Dedifferentiated amniotic fluid mesenchymal stem cell (primary cell): ENCODE data around the gene CAMKMT.

ENCODE experiments used
- DNase-seq: peaks from one replicate; pipeline ENCODE4 v3.0.0-alpha.2; 2016; ENCODE audit errors: extremely low spot score

CAMKMT gene

DNA sequence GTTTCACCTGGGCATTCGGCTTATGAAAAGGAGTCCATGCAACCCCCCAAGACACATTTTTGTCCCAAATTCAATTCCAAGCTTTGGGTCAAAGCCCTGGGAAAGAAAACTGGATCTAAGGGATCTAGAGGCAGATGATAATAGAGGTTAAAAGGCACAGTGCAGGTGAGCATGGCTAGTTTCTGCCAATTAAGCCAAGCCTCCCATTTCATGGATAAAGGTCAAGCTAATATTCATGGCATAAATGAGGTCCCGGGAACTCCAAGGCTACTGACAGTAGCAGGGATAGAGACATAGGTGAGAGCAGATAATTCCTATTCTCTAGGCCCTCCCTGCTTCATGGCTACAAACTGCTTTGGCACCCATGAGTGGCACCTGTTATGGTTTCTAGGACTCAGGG lies 83.1 kb downstream of the CAMKMT start:
- no peak for DNase-seq

DNA sequence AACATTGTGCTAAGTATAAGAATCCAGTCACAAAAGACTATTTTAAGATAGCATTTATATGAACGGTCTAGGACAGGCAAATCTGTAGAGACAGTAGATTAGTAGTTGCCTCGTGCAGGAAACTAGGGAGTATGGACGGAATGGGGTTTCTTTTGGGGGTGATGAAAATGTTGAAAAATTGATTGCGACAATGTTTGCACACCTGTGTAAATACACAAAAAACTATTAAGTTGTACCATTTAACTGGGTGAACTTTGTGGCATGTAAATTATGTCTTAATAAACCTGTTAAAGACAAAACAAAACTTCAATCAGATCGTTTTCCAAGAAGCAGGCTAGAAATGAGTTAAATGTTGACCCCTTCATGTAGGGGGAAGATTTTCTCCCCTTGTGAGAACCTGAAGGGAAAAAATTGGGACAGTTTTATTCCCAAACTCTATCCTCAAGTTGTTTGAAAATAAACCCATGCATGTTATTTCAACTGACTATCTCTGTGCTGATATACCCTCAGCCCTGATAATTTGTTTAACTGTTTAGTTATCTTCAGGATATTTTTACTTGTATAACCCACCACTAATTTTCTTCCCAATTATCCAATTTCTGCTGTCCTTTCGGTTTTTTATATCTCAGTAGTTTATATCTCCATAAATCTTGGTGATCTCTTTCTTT lies 87.2 kb downstream of the CAMKMT start:
- no peak for DNase-seq

DNA sequence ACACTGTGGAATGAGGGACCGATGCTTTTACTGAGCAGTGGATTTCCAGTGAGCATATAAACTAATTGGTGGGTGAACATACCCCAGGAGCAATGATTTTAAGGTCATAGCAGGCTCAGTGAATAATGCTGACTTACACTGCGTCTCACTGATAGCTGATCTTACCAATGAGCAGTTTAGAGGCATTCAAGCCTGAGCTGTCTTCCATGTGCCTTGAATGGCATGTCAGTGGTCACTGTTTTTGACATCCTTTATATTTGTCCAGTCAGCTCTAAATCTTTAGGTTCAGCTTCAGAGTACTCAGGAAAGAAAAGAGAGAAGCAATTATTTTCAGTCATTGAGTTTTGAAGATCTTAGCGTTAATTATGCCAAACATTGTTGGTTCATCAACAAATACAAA lies 88.3 kb downstream of the CAMKMT start:
- DNase-seq, result no peak

DNA sequence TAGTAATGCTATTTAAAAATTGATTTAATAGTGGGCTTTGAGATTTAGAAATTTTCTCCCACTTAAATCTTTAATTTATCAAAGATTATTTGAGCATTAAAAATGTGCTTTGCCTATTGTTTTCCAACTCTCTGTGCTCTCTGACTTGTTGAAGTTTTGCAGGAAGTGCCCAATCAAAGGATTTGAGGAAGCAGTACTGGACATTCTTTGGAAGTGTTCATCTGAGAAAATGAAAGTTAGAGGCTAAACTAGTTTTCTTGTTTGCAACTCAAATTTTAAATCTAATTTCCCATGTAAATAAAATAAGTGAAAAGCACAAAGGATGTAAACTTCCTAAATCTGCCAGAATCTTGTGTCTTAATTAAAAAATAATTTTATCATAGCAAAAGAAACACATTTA lies 89.1 kb downstream of the CAMKMT start:
- no peak for DNase-seq

DNA sequence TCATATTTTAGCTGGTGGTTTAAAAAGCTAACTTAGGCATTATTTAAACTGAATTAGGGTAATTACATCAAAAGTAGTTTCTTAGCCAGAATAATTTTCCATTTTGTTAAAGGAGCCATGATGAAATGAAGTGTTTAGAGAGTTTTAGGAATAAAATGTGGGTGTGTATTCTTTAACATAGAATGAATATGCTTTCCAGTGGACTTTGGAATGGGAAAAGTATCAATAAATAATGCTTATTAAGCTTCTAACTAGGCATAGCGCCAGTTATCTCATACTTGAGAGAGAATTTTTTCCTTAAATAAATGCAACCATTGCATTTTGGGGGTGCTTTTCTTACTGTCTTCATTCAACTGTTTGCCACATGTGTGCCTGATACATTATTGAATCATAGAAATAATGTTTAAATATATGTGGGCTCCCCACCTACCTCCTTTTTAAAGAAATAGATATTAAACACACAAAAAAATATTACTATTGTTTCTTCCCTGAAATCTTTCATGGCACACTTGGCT lies 90.4 kb downstream of the CAMKMT start:
- no peak for DNase-seq

DNA sequence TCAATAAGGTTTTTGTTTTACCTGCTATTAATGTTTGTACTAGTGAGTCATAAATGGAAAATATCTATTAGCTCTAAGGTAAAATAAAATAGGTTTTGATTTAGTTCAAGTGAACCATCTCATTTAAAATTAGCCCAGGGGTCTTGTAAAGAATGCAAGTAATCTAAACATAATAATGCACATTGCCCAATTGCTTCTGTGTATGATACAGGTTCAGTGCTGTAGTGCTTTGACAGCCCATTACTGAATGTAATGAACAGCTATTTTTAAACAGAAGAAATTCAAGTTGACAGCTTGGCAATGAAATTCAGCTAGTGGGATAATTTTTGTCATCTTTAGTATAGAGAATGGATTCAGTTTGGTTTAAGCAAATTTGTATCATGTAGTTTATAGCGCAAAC lies 91.5 kb downstream of the CAMKMT start:
- DNase-seq, result no peak

DNA sequence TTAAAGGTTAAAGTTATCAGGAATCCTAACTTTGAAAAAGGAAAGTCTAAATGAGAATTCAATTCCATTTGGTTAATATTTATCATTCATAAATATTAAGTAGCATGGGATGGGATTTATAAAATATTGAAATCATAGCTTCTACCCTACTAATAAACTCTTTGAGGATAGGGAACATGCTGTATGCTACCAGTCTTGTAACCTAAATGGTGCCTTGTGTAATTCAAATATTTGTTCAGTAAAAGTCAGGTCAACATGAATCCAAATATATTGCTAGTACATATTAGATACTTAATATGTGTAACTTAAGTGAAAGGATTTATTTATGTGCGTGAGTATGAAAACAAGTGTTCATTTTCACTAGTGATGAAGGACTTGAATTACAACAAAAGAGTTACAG lies 94.1 kb downstream of the CAMKMT start:
- no peak for DNase-seq

DNA sequence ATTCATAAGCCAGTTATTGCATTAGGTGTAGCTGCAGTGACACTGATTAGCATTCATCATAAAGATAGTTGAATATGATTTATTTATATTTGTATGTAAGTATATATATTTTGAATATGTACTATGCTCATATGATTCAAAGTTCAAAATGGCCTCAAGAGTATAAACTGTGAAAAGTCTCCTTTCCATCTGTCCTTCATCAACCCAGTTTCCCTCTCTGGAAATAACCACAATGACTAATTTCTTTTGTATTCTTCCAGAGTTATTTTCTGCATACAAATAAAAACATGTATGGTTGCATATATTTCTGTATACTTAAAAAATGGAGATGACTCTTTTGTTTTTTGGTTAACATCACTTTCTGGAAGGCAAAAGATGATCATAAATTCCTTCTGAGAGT lies 95.2 kb downstream of the CAMKMT start:
- no peak for DNase-seq

DNA sequence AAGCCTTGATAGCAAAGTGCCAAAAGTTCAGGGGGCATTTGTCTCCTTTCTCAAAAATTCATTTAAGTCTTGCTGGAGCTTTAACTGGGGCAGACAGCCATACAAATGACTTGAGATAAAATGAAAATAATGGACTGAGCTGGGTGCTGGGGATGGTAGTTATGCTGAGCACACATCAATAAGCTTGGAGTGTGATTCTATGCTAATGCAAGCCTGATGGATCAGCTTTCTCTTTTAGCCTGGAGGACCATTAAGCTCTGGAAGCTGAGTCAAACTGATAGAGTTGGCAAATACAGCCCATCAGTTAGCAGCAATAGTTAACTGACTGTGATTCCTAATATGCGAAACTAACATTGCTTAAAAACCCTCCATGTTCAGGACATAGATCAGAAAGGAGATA lies 98.0 kb downstream of the CAMKMT start:
- DNase-seq, result no peak

DNA sequence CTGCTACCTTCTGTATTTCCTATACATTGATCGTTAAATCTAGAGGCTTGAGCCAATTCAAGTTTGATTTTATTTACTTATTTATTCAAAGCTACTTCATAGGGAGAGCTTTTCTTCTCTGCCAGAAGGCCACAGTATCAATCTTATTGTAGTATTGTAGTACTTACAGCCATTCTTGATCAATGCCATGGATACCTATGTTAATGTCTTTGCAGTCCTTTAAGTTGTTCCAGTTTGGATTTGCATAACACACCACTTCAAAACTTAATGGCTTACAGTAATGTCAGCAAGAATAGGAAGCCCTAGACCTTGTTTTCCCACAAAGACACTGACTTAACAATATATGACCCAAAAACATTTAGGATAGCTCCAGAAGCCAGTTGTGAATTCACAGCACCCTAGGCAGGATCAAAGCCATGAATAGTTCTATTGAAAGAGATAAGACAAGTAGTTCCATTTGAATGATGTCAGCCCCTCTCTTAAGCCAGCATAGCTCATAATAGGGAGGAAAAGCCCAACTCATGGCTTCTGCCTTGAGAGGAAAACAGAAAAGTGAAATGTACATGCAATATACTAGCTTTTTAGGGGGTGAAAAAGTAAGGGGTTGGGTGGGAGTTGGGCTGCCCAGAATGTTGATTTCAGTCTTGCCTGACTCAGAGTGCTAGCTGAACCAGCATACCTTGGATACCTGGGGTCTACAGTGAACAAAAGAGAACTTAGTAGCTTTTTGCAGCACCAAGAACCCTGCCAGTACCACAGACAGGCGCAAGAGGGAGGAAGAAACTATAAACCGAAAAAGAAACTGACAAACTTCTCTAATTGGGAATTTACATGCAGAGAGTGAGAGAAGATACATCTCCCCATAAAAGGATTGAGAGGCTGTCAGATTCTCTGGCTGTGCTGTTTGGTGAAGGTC lies 101.4 kb downstream of the CAMKMT start:
- DNase-seq, result no peak

DNA sequence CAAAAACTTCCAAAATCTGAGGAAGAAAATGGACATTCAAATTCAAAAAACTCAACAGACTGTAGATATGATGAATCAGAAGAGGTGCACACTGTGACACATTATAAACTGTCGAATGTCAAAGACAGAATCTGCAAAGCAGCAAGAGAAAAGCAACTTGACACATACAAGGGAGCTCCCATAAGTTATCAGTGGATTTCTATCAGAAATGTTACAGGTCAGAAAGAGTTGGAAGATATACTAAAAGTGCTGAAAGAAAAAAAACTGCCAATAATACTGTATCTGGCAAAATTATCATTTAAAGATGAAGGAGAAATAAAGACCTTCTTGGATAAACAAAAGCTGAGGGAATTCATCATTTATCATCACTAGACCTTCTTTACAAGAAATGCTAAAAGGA lies 102.7 kb downstream of the CAMKMT start:
- DNase-seq, result no peak

DNA sequence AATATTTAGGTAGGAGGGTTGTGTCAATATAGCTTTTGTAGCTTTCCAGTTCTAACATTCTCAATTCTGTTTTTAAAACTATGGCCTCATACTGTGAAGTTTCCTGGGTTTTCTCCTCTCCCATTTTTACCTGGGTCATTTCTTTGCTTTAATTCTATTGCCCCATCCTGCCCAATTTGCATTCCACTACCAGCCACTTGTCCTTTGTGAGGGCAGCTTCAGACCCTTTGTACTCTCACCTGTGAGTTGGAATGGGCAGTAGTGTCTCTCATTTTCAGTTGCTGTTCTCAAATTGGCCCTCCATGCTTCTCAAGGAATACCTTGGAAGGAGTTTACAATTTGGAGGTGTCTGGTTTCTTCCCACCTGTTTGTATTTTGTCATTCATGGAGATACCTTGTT lies 108.4 kb downstream of the CAMKMT start:
- DNase-seq, result no peak

DNA sequence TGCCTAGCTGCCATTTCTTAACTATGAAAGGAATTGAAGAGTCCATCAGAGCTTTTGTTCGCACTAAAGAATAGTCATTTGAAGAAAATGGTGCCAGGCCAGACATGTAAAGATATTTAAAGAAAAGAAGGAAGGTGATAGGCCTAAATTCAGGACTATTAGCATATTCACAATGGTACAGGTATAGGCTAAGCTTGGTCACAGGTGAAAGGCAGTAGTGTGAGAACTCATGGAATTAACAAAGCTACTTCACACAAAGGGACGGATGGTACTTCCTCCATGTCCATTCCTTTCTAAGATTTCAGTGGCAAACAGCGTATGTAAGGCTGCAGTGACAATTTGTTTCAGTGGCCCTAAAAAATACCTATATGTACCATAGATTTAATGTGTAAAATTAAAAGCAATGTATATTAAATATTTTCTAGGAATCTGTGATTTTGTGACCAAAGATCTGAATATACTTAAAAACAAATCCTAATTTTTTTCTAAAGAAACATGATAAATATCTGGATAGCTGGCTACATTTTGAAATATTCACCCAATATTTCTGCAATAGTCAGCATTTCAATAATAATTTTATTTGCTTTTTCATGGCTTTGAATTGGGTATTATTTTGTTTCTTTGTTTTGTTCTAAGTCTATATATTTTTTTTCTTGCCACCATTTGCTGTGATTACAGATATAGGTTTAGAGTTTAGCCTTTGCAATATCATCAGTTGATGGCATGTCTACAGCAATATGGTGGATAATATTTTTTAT lies 116.1 kb downstream of the CAMKMT start:
- DNase-seq, result no peak

DNA sequence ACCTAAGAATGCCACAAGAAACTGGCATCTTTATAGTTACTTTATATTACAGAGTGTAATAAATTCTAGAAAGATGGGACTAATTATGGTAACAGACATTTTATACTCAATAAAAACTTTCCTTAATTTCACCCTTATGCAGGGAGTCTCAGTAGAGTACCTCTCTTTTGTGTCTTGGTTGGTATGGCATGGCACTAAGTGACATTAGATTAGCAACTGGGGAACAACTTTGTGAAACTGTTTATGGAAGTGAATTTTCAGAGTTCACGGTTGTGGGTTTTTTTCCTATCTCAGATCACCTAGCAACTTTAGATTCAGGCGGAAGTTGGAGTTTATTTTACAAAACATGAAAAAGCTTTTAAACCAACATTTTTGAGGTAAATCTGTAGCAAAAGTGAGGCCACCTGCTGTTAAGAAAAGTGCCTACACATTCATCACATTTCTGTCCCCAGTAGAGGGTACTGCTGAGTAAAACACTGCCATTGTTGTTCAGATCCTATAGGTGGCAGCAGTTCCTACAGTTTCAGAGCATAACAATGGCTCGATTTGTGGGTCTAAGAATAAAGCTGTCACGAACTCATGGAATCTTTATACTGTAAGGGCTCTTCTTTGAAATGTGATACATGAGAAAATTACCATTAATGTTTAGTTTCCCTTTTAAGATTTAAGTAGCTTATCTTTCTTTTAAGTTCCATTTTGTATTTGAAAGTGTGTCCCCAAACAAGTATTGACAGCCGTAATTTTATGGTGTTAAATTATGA lies 117.6 kb downstream of the CAMKMT start:
- DNase-seq, result peak; percentile 91

DNA sequence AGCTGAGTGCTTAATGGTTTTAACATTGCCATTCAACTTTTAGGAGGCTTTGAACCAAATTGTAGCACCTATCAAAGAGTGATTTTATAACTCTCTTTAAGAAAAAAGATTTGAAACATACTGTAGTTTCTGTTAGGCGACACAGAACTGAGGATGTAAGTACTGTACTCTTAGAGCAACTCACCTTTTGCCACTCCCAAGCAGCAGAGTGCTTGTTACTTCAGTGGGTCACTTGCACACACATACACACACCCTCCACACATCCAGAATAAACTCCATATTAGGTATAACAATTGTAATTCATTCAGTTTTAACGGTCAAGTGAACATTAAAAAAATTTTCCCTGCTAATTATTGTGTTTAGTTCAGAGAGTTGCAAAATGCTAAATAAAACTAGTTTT lies 118.3 kb downstream of the CAMKMT start:
- no peak for DNase-seq

DNA sequence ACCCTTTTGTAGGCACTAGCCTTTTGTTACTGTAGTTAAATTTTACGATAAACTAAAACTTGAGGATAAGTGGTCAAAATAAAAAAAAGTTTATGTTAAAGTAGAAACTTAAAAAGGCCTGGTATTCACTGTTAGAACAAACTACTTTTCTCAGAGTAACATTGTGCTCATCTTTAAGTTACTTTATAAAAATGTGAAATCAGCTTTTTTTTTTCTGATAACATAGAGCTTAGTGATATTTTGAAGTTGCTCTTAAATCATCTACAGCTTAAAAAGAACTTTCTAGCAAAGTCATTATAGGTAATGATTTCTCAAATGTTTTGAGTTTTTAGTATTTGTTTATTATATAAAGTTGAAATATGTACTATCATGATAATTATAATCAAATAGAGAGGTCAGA lies 125.3 kb downstream of the CAMKMT start:
- DNase-seq, result no peak

DNA sequence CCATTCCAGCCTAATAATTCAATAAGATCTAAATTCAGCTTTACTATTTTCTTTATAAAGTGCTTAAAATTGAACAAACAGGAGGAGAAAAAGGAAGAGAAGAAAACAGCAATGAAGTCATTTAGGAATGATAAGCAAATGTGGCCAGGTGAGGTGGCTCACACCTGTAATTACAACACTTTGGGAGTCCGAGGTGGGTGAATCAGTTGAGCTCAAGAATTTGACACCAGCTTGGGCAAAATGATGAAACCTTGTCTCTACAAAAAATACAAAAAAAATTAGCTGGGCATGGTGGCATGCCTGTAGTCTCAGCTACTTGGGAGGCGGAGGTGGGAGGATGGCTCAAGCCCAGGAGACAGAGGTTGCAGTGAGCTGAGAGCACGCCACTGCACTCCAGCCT lies 129.0 kb downstream of the CAMKMT start:
- DNase-seq, result no peak

DNA sequence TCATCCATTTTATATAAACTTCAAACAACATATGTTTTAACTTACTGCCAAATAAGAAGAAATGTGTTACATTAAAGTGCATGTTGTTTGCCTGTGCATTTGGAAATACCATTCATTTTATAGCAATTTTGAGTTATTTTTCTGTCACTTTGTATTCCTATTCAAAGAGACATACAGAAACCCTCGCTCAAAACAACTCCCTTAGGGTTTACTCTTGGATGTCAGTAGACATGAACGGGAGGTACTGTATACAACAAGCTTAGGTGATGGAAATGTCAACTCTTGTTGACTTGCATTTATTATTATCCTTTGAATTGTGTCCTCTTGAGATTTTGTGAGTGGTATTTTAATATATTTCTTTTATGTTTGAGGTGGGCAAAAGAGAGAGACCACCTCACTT lies 132.3 kb downstream of the CAMKMT start:
- DNase-seq, result no peak

DNA sequence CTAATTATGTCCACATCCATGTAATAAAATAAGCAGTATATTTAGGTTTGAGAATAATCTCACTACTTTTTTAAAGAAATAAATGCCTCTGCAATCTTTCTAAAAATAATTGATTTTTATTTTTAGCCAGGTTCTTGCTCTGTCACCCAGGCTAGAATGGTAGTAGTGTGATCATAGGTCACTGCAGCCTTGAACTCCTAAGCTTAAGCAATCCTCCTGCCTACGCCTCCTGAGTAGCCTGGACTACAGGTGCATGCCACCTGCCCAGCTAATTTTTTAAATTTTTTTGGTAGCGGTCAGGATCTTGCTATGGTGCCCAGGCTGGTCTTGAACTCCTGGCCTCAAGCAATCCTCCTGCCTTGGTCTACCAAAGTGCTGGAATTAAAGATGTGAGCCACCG lies 133.3 kb downstream of the CAMKMT start:
- DNase-seq, result no peak

DNA sequence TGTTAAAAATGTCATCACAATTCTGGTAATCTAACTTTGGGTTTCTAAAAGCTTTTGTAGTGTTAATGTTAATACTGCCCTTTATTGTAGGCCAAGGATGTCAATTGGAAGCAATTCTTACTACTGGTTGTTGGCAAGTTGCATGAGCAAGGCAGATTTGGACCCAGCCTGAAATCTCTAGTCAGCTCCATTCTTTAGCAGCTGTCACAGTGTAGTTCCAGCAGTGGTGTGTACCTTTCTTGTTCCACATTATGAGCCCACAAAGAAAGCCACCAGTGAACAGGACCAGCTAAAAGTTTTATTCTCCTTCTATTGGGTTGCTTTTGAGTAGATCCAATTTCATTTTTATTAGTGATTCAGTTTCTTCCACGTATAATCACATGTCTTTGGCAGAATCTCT lies 133.8 kb downstream of the CAMKMT start:
- DNase-seq, result no peak

DNA sequence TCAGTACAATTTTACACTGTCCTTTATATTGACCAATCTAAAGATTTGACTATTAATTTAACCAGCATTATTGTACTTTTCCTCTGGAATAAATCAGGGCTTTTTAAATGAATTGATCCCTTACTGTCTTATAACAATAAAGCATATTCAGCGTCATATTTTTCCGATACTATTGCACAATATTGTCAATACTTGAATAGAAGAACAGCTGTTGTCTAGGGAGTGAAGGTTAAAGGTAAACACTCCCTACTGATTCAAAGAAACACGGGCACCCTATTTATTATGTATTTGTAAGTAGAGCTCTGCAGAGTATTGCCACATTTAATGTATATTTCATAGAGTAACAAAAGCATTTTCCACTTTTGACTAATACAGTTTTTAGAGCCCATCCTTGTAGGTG lies 134.4 kb downstream of the CAMKMT start:
- DNase-seq, result no peak

DNA sequence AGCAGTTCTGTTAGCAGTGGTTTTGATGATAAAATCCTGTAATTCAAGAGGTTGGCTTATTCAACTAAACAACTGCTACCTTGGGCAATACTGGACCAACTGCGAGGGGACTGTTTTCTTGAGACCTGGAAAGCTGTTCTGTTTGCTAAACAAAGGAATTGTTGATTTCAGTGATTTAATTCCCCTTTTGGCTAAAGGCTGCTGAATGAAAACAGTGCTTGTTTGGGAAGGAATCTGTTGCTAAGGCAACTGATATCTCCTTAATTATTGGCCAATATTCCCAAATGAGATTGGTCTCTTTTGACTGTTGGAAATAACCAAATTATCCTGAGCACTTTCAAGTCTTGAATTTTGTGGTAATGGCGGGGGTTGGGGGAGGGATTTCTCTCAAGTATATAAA lies 136.8 kb downstream of the CAMKMT start:
- DNase-seq, result no peak
